B cell (primary cell): ENCODE data around the gene GGCX. TPM values are rescaled to one million over a fixed set of nuclear protein-coding genes. Genes with fewer than 3 reads are reported as not detected.
A peak's percentile ranks its signal among the peaks of the same experiment; 100 is the strongest.

ENCODE experiments used
- ATAC-seq: fragments of 200-7000 bp; cut with Tn5 transposase; one replicate; pipeline ENCODE4 v1.10.0; 2021; ENCODE audit warnings: low read depth, mild to moderate bottlenecking, moderate number of reproducible peaks, moderate library complexity
- CTCF ChIA-PET: fragments of 350-600 bp; sonication (Branson Sonifier 250); formaldehyde crosslinking; loops from one replicate; lab custom pipeline; 2021; ENCODE audit warnings: antibody characterized with exemption, inconsistent platforms; lab: Charles Lee
- POLR2A ChIA-PET: fragments of 350-600 bp; sonication (Branson Sonifier 250); formaldehyde crosslinking; loops from one replicate; lab custom pipeline; 2021; ENCODE audit warnings: antibody characterized with exemption; lab: Charles Lee
- DNase-seq: peaks from one replicate; pipeline ENCODE4 v3.0.0; 2013
- H2AFZ ChIP-seq: 2 replicates; pipeline ENCODE4 v1.6.1; 2012; ENCODE audit warnings: mild to moderate bottlenecking, low read depth, low read length; ENCODE audit not compliant: insufficient read depth, poor library complexity, severe bottlenecking
- H3K27ac ChIP-seq, 2 donors: 1 replicate in 1 of 2; 2 replicates in 1 of 2; pipeline ENCODE4 v1.5.1; 2012 to 2013; ENCODE audit warnings: low read length in 2 of 2, mild to moderate bottlenecking in 2 of 2, moderate library complexity in 1 of 2
- H3K27me3 ChIP-seq, 4 experiments: fragments of 200-600 bp in 1 of 4; sonication (generic) in 1 of 4; replicated peaks in 1 of 4; 1 replicate in 2 of 4; 2 replicates in 2 of 4; pipeline versions ENCODE4 v1.6.1 to v1.7.0; 2013 to 2016; ENCODE audit warnings: low read length in 3 of 4, mild to moderate bottlenecking in 2 of 4, mixed read lengths in 1 of 4, moderate library complexity in 1 of 4; ENCODE audit not compliant: insufficient read depth in 4 of 4, control insufficient read depth in 3 of 4; ENCODE audit errors: control extremely low read depth in 1 of 4
- H3K36me3 ChIP-seq, 2 experiments: replicated peaks in 1 of 2; 1 replicate in 1 of 2; 2 replicates in 1 of 2; pipeline versions ENCODE4 v1.6.1 to v1.7.1; 2013; ENCODE audit warnings: low read length in 1 of 2; ENCODE audit not compliant: insufficient read depth in 2 of 2, control insufficient read depth in 1 of 2; ENCODE audit errors: control extremely low read depth in 1 of 2, extremely low read depth in 1 of 2
- H3K4me1 ChIP-seq, 2 donors: fragments of 200-600 bp in 1 of 2; sonication (generic) in 1 of 2; 1 replicate in 1 of 2; 2 replicates in 1 of 2; pipeline versions ENCODE4 v1.5.1 to v1.6.1; 2013 to 2017; ENCODE audit warnings: low read length in 2 of 2; ENCODE audit not compliant: control insufficient read depth in 2 of 2, insufficient read depth in 2 of 2
- H3K4me2 ChIP-seq: replicated peaks from 2 replicates; pipeline ENCODE3; 2012; ENCODE audit warnings: mild to moderate bottlenecking, low read depth, low read length; ENCODE audit not compliant: poor library complexity, severe bottlenecking
- H3K4me3 ChIP-seq, 5 experiments: fragments of 200-600 bp in 1 of 5; sonication (generic) in 1 of 5; 1 replicate in 3 of 5; 2 replicates in 2 of 5; pipeline versions ENCODE4 v1.5.1 to v1.7.0; 2011 to 2016; ENCODE audit warnings: low read length in 4 of 5, mild to moderate bottlenecking in 4 of 5, low read depth in 2 of 5, control low read depth in 1 of 5, moderate library complexity in 1 of 5; ENCODE audit not compliant: insufficient read depth in 1 of 5; ENCODE audit errors: control extremely low read depth in 1 of 5, extremely low read depth in 1 of 5
- H3K79me2 ChIP-seq: fragments of 200-600 bp; sonication (generic); one replicate; pipeline ENCODE4 v1.6.0; 2016; ENCODE audit warnings: low read length; ENCODE audit not compliant: control insufficient read depth, insufficient read depth
- H3K9ac ChIP-seq: fragments of 200-600 bp; sonication (generic); 2 replicates; pipeline ENCODE4 v1.6.1; 2017; ENCODE audit warnings: mild to moderate bottlenecking, low read length, moderate library complexity
- H3K9me3 ChIP-seq, 3 donors: one replicate each; pipeline versions ENCODE4 v1.6.1 to v1.7.1; 2013; ENCODE audit warnings: low read length in 2 of 3; ENCODE audit not compliant: control insufficient read depth in 2 of 3, insufficient read depth in 1 of 3; ENCODE audit errors: control extremely low read depth in 1 of 3
- H4K20me1 ChIP-seq: 2 replicates; pipeline ENCODE4 v1.6.0; 2012; ENCODE audit warnings: mild to moderate bottlenecking, low read length; ENCODE audit not compliant: insufficient read depth, control insufficient read depth, poor library complexity, severe bottlenecking
- H3K27ac Mint-ChIP-seq: one replicate; pipeline ENCODE4 v1.8.0; 2021; ENCODE audit warnings: mixed read lengths
- H3K27me3 Mint-ChIP-seq: one replicate; pipeline ENCODE4 v1.8.0; 2021; ENCODE audit warnings: mixed read lengths
- H3K4me1 Mint-ChIP-seq: one replicate; pipeline ENCODE4 v1.8.0; 2021; ENCODE audit warnings: mixed read lengths
- H3K4me3 Mint-ChIP-seq: one replicate; pipeline ENCODE4 v1.8.0; 2021; ENCODE audit warnings: mixed read lengths
- H3K9me3 Mint-ChIP-seq: one replicate; pipeline ENCODE4 v1.8.0; 2022; ENCODE audit warnings: mixed read lengths; ENCODE audit not compliant: insufficient read depth
- CTCF ChIP-seq: fragments of 200-600 bp; IDR thresholded peaks from one replicate; pipeline ENCODE4 v1.8.0; 2022; ENCODE audit warnings: antibody characterized with exemption, mild to moderate bottlenecking
- EZH2 ChIP-seq: IDR thresholded peaks from 2 replicates; pipeline ENCODE4 v1.6.1; 2012; ENCODE audit warnings: borderline replicate concordance, low read depth, mild to moderate bottlenecking, moderate library complexity, low read length; ENCODE audit not compliant: insufficient read depth, poor library complexity, severe bottlenecking
- WGBS: methylation state at CpG from one replicate; pipeline ENCODE4 v1.1.5; 2013; ENCODE audit warnings: missing lambda C conversion rate; ENCODE audit not compliant: insufficient coverage; 5-methylcytosine and 5-hydroxymethylcytosine counted together
- intact Hi-C: fragments of 100-400 bp; cut with micrococcal nuclease; formaldehyde crosslinking; loops from one replicate; pipeline ENCODE4 v1.10.0; 2022
- polyA plus RNA-seq: library from polyadenylated mRNA; depleted of rRNA; stranded (reverse); fragments of >200 nt; gene quantifications from 2 replicates; pipeline ENCODE4 v1.2.3, GENCODE V29; 2012
- total RNA-seq, 2 donors: library from RNA; stranded (reverse); fragments of 120-200 nt in 1 of 2; gene quantifications; 1 replicate in 1 of 2; 2 replicates in 1 of 2; pipeline versions ENCODE4 v1.2.3 to v1.2.4, GENCODE V29; 2013 to 2022

Gene GGCX
- total and polyA plus RNA-seq, 2 donors (not counting 1 experiment from before 2014, with no cell fraction given): 23.5 to 36.8 TPM

- Mint-ChIP-seq H3K27ac (peak overlapping the region; percentile 96), H3K4me3 (peak overlapping the region; percentile 93), H3K27me3 (no peaks in the 10 kb centered on the region), H3K4me1 (peaks cover 39% of the 10 kb centered on the region), H3K9me3 (no peaks in the 10 kb centered on the region)
- ChIA-PET CTCF (interaction anchor here (1.4 to 1.5 kb wide), 3 partner anchors 9 to 59 kb away, joined by 3 to 8 read pairs (median 5); no protein-coding TSS in a partner anchor), POLR2A (interaction anchor here (0.7 to 2.1 kb wide), 5 partner anchors 9 to 40 kb away, joined by 3 to 13 read pairs (median 3); partner anchors contain the start of genes MAT2A and RNF181)
- ATAC-seq: peak; percentile 79
- Histone ChIP-seq H3K4me1 (peaks cover 20 to 39% of the 10 kb centered on the region in 2 donors), H3K4me2 (peak overlapping the region; percentile 96), H3K4me3 (peak overlapping the region; percentile 50 to 97 (median 70)), H2AFZ (peak overlapping the region; percentile 87), H3K79me2 (peaks cover 37% of the 10 kb centered on the region), H3K9me3 (no peaks in the 10 kb centered on the region), H3K9ac (peak overlapping the region; percentile 91), H4K20me1 (peaks cover 7% of the 10 kb centered on the region), H3K36me3 (peaks cover 0 to 23% of the 10 kb centered on the region in 2 experiments), H3K27me3 (no peaks in the 10 kb centered on the region), H3K27ac (peak overlapping the region; percentile 70 to 87)
- DNase-seq: peak; percentile 79
- intact Hi-C loops: loop anchor here (1.0 kb wide), 2 partner anchors 17 to 34 kb away; partner anchors contain the start of genes C2orf68 and RNF181
- TF ChIP-seq EZH2 (no peak), CTCF (no peak)
- 3% methylated on average over 11 of the region's 19 CpGs for WGBS
These were observed 17.2 kb upstream of the GGCX start for GRCh38 chr2:85578243-85579180.
